Loucy (cell line): ENCODE results near the gene KIF16B.

ENCODE experiments used
- EZH2phosphoT487 ChIP-seq: fragments of 200-600 bp; IDR thresholded peaks from 2 replicates; pipeline ENCODE4 v1.6.1; 2018; ENCODE audit warnings: antibody characterized with exemption, mild to moderate bottlenecking, moderate library complexity, borderline replicate concordance
- TF ChIP-seq, protein P1 (sequence below): fragments of 200-600 bp; sonication (generic); conservative IDR thresholded peaks from 2 replicates; pipeline ENCODE4 v1.5.1; 2014; ENCODE audit warnings: mild to moderate bottlenecking, antibody characterized with exemption, low read length

- TF ChIP-seq, protein P1, sequence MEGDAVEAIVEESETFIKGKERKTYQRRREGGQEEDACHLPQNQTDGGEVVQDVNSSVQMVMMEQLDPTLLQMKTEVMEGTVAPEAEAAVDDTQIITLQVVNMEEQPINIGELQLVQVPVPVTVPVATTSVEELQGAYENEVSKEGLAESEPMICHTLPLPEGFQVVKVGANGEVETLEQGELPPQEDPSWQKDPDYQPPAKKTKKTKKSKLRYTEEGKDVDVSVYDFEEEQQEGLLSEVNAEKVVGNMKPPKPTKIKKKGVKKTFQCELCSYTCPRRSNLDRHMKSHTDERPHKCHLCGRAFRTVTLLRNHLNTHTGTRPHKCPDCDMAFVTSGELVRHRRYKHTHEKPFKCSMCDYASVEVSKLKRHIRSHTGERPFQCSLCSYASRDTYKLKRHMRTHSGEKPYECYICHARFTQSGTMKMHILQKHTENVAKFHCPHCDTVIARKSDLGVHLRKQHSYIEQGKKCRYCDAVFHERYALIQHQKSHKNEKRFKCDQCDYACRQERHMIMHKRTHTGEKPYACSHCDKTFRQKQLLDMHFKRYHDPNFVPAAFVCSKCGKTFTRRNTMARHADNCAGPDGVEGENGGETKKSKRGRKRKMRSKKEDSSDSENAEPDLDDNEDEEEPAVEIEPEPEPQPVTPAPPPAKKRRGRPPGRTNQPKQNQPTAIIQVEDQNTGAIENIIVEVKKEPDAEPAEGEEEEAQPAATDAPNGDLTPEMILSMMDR, result no peak
- TF ChIP-seq EZH2phosphoT487, result no peak
Measured at GRCh38 chr20:16497896-16498295, 75.4 kb downstream of the KIF16B start.
